OCI-LY3 (cell line): ENCODE data around the gene LIPM.

Experiments used
- H2AFZ ChIP-seq: fragments of 200-600, 300-600 bp; shearing (Covaris generic); 2 replicates; pipeline ENCODE4 v1.6.0; 2014; ENCODE audit warnings: antibody characterized with exemption, low read depth, low read length
- H3K27ac ChIP-seq: fragments of 200-600, 300-600 bp; sonication (generic); 2 replicates; pipeline ENCODE4 v1.5.1; 2014; ENCODE audit warnings: mild to moderate bottlenecking, low read length, moderate library complexity, mixed read lengths
- H3K27me3 ChIP-seq: fragments of 200-600, 300-600 bp; sonication (generic); 2 replicates; pipeline ENCODE4 v1.6.1; 2014; ENCODE audit warnings: low read depth, low read length, mixed read lengths
- H3K36me3 ChIP-seq: fragments of 200-600, 300-600 bp; sonication (generic); replicated peaks from 2 replicates; pipeline ENCODE3; 2014; ENCODE audit warnings: low read depth, low read length, mixed read lengths
- H3K4me1 ChIP-seq: fragments of 300-600, 200-600 bp; sonication (generic); 2 replicates; pipeline ENCODE4 v1.6.1; 2014; ENCODE audit warnings: low read length, mixed read lengths
- H3K4me2 ChIP-seq: fragments of 200-600, 300-600 bp; sonication (generic); 2 replicates; pipeline ENCODE4 v1.6.1; 2014; ENCODE audit warnings: low read length, mixed read lengths
- H3K4me3 ChIP-seq: fragments of 300-600, 200-600 bp; sonication (generic); 2 replicates; pipeline ENCODE4 v1.5.1; 2014; ENCODE audit warnings: antibody characterized with exemption, mild to moderate bottlenecking, low read length, moderate library complexity
- H3K79me2 ChIP-seq: fragments of 300-600, 200-600 bp; shearing (Covaris generic); 2 replicates; pipeline ENCODE4 v1.6.1; 2014; ENCODE audit warnings: mild to moderate bottlenecking, low read length, mixed read lengths
- H3K9ac ChIP-seq: fragments of 300-600, 200-600 bp; shearing (Covaris generic); 2 replicates; pipeline ENCODE4 v1.6.0; 2014; ENCODE audit warnings: mild to moderate bottlenecking, low read length, moderate library complexity
- H3K9me3 ChIP-seq: fragments of 200-600, 300-600 bp; shearing (Covaris generic); 2 replicates; pipeline ENCODE4 v1.6.1; 2014; ENCODE audit warnings: low read length, mixed read lengths; ENCODE audit not compliant: insufficient read depth
- H4K20me1 ChIP-seq: fragments of 200-600, 300-600 bp; sonication (generic); 2 replicates; pipeline ENCODE4 v1.6.1; 2016; ENCODE audit warnings: low read length, mixed read lengths; ENCODE audit not compliant: insufficient read depth
- CTCF ChIP-seq: fragments of 200-600, 300-600 bp; sonication (generic); IDR thresholded peaks from 2 replicates; pipeline ENCODE4 v1.5.1; 2014; ENCODE audit warnings: antibody characterized with exemption, low read length, low read depth
- EZH2phosphoT487 ChIP-seq: fragments of 200-600 bp; shearing (Covaris generic); IDR thresholded peaks from 2 replicates; pipeline ENCODE4 v1.6.1; 2018; ENCODE audit warnings: antibody characterized with exemption, mixed run types, low read depth

Gene LIPM

GRCh38 chr10:88866454-88866853, 63.9 kb downstream of the LIPM start:
- Histone ChIP-seq H4K20me1 (no peaks in the 10 kb centered on the region), H3K27me3 (no peaks in the 10 kb centered on the region), H3K4me2 (no peak overlapping the region), H3K36me3 (no peaks in the 10 kb centered on the region), H3K4me3 (no peak overlapping the region), H3K27ac (no peak overlapping the region), H3K9me3 (no peaks in the 10 kb centered on the region), H3K79me2 (no peaks in the 10 kb centered on the region), H3K9ac (no peak overlapping the region), H3K4me1 (no peaks in the 10 kb centered on the region), H2AFZ (no peak overlapping the region)
- no peak for TF ChIP-seq CTCF

- Histone ChIP-seq H3K27me3 (no peaks in the 10 kb centered on the region), H3K9ac (no peak overlapping the region), H3K79me2 (no peaks in the 10 kb centered on the region), H3K4me2 (no peak overlapping the region), H3K27ac (no peak overlapping the region), H3K9me3 (no peaks in the 10 kb centered on the region), H4K20me1 (no peaks in the 10 kb centered on the region), H2AFZ (no peak overlapping the region), H3K4me1 (no peaks in the 10 kb centered on the region), H3K36me3 (no peaks in the 10 kb centered on the region), H3K4me3 (no peak overlapping the region)
- TF ChIP-seq EZH2phosphoT487 = no peak
- TF ChIP-seq CTCF = no peak
Measured at GRCh38 chr10:88870089-88870488, 67.6 kb downstream of the LIPM start.
